CD4-positive, alpha-beta T cell treated with Interleukin-4 for 1 hour (primary cell): ENCODE results near the gene FBXL3.
A peak's percentile ranks its signal among the peaks of the same experiment; 100 is the strongest.
"Not testable (repeated sequence)": the region's sequence is repeated elsewhere in the genome, so short reads cannot be mapped to it uniquely, and the experiment has no call there.

Experiments used
- DNase-seq, 2 donors: peaks; one replicate each; pipeline ENCODE4 v3.0.0-alpha.2; 2020 to 2022

Gene FBXL3

GRCh38 chr13:76980075-76980718 lies 46.8 kb downstream of the FBXL3 start:
- peak; percentile 80 to 82 for DNase-seq

DNA sequence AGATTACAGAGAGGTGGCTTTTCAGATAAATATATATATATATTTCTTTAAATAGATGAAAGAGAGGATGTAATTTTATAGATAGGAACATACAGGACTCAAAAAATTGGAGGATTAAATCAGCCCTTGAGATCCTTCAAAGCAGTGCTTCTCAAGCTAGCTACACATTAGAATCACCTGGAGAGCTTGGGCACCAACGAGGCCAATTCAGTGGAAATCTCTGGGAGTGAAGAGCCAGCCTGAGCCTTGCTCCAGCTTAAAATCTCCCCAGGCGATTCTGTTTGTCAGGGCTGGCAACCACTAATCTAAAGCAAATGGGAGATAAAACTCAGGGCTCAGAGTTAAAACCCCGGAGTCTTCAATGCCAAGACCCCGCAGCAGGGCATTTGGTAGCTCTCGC lies 50.0 kb downstream of the FBXL3 start:
- no peak for DNase-seq

GRCh38 chr13:76976490-76976889 lies 50.5 kb downstream of the FBXL3 start:
- peak in 1 of 2 donors; percentile 47 for DNase-seq

GRCh38 chr13:76975863-76976262 lies 51.1 kb downstream of the FBXL3 start:
- DNase-seq: no peak

GRCh38 chr13:76974618-76974975 lies 52.4 kb downstream of the FBXL3 start:
- DNase-seq: no peak

- DNase-seq: no peak
Observed at GRCh38 chr13:76973920-76974617, 52.9 kb downstream of the FBXL3 start.

GRCh38 chr13:76971851-76972829 lies 54.8 kb downstream of the FBXL3 start:
- DNase-seq: no peak

- DNase-seq: no peak
Observed at GRCh38 chr13:76971215-76971614, 55.7 kb downstream of the FBXL3 start.

DNA sequence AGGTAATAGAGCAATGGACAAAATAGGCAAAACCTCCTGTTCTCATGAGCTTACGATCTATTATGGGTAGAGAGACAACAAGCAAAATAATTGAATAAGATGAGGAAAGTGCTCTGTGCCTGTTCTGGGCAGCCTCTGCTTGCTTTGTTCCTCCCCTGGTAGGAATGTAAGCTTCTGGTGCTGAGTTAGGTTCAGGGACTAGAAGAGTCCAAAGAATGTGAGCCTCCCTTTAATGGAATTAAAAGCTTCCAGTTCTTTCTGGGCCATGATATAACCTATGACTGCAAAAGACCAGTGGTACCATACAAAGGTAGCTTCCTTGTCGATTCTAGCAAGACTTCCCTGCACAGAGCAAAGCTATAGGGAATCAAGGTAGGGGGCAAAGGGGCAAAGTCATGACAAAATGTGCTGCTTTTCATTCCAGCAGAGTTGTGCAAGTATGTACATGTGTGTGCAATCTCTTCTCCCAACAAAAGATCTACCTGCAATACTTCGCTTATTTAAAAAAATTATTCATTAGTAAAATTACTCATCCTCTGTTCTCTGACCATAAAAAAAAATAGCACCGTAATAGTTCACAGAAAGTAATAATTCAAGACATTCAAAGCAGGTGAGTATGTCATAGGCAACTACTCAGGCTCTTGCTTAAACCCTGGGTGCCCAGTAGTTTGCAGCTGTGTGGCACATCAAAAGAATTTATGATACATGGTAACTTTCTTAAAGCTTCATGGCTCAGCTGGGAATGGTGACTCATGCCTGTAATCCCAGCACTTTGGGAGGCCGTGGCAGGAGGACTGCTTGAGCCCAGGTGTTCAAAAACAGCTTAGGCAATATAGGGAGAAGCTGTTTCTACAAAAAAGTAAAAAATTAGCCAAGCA lies 57.2 kb downstream of the FBXL3 start:
- no peak for DNase-seq

- DNase-seq: no peak
Observed at GRCh38 chr13:76968041-76968440, 58.9 kb downstream of the FBXL3 start.

- no peak for DNase-seq
Observed at GRCh38 chr13:76967031-76967430, 59.9 kb downstream of the FBXL3 start.

DNA sequence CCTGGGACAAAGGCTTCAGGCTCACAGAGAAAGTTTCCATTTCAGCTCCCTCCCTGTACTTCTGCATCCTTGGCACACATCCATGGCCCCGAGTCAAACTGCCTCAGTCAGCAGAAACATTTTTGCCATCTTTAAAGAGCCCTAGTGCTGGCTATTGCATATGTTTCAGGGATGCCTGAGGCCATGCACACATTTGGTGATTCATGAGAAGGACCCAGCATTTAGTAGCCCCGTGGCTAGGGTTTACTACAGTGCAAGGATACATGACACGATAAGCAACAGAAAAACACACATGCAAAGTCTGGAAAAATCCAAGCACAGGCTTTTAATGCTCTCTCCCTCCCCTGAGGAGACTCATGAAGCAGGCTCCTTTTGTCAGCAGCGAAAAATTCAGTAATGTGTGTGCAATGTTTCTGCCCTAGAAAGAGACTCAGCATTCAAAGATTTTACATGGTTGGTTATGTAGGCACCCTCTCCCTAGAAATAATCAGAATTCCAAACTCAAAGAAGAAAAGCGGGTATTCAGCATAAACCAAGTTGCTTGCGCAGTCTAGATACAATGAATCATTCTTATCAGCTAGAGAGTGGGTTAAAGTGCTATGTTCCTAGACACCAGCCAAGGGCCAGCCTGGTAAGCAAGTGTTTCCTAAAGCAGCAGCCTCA lies 61.1 kb downstream of the FBXL3 start:
- no peak for DNase-seq

GRCh38 chr13:76959734-76960133 lies 67.2 kb downstream of the FBXL3 start:
- not testable (repeated sequence) for DNase-seq

DNA sequence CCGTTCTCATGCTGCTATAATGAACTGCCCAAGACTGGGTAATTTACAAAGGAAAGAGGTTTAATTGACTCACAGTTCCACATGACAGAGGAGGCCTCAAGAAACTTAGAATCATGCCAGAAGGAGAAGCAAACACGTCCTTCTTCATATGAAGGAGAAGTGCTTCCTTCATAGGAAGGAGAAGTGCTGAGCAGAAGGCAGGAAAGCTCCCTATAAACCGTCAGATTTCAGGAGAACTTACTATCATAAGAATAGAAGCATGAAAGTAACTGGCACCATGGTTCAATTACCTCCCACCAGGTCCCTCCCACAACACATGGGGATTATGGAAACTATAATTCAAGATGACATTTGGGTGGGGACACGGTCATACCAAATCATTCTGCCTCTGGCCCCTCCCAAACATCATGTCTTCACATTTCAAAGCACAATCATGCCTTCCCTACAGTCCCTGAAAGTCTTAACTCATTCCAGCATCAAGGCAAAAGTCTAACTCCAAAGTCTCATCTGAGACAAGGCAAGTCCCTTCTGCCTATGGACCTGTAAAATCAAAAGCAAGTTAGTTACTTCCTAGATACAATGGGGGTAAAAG lies 68.0 kb downstream of the FBXL3 start:
- DNase-seq: no peak

- DNase-seq: no peak
Observed at GRCh38 chr13:76955661-76956060, 71.3 kb downstream of the FBXL3 start.
